Coronary artery (tissue), 2 donors: ENCODE measurements around the gene IL15RA.

Source experiments
- DNase-seq: peaks from one replicate; pipeline ENCODE4 v3.0.0-alpha.2; 2017; ENCODE audit warnings: low spot score
- H3K27ac ChIP-seq, 2 donors: fragments of 200-600 bp; sonication (generic); one replicate each; pipeline ENCODE4 v1.5.1; 2016 to 2019
- H3K4me3 ChIP-seq: fragments of 200-600 bp; sonication (generic); 2 replicates; pipeline ENCODE4 v1.5.1; 2016; ENCODE audit warnings: mild to moderate bottlenecking, moderate library complexity
- CTCF ChIP-seq: fragments of 200-600 bp; sonication (generic); IDR thresholded peaks from one replicate; pipeline ENCODE4 v1.5.1; 2019; ENCODE audit warnings: antibody characterized with exemption

IL15RA gene

GRCh38 chr10:5958675-5959074 is 18.7 kb downstream of the IL15RA start:
- TF ChIP-seq CTCF, result no peak
- no peak for DNase-seq
- no peak overlapping the region for H3K4me3 ChIP-seq
- H3K27ac ChIP-seq, result no peak overlapping the region

GRCh38 chr10:5958077-5958476 is 19.3 kb downstream of the IL15RA start:
- Histone ChIP-seq H3K4me3 (no peak overlapping the region), H3K27ac (no peak overlapping the region)
- DNase-seq, result no peak
- no peak for TF ChIP-seq CTCF

GRCh38 chr10:5956146-5956936 is 21.0 kb downstream of the IL15RA start:
- TF ChIP-seq CTCF, result no peak
- peak; percentile 57 for DNase-seq
- Histone ChIP-seq H3K27ac (peak overlapping the region; percentile 46 to 63), H3K4me3 (no peak overlapping the region)

GRCh38 chr10:5953676-5954075 is 23.7 kb downstream of the IL15RA start:
- no peak overlapping the region for H3K4me3 ChIP-seq
- no peak for TF ChIP-seq CTCF
- no peak for DNase-seq
- H3K27ac ChIP-seq, result no peak overlapping the region

- DNase-seq, result peak; percentile 73
- Histone ChIP-seq H3K27ac (no peak overlapping the region), H3K4me3 (no peak overlapping the region)
- TF ChIP-seq CTCF, result no peak
These were observed 24.5 kb downstream of the IL15RA start for GRCh38 chr10:5952731-5953385.

- no peak for TF ChIP-seq CTCF
- no peak for DNase-seq
- H3K27ac ChIP-seq, result peak overlapping the region; percentile 56 to 82
These were observed 25.5 kb downstream of the IL15RA start for GRCh38 chr10:5951721-5952407.

More at GRCh38 chr10:5951721-5952407, 25.5 kb downstream of the IL15RA start:
- no peak overlapping the region for H3K4me3 ChIP-seq
